ENCODE results near the gene MYZAP.

- TF ChIP-seq POLR2AphosphoS5 (IDR thresholded peaks at IDR 0.05; ENCODE audit: low read depth), result no peak
- TF ChIP-seq, protein P1, sequence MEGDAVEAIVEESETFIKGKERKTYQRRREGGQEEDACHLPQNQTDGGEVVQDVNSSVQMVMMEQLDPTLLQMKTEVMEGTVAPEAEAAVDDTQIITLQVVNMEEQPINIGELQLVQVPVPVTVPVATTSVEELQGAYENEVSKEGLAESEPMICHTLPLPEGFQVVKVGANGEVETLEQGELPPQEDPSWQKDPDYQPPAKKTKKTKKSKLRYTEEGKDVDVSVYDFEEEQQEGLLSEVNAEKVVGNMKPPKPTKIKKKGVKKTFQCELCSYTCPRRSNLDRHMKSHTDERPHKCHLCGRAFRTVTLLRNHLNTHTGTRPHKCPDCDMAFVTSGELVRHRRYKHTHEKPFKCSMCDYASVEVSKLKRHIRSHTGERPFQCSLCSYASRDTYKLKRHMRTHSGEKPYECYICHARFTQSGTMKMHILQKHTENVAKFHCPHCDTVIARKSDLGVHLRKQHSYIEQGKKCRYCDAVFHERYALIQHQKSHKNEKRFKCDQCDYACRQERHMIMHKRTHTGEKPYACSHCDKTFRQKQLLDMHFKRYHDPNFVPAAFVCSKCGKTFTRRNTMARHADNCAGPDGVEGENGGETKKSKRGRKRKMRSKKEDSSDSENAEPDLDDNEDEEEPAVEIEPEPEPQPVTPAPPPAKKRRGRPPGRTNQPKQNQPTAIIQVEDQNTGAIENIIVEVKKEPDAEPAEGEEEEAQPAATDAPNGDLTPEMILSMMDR (IDR thresholded peaks at IDR 0.05; ENCODE audit: insufficient read depth, low read length), result no peak
These were observed 36.9 kb upstream of the MYZAP start for GRCh38 chr15:57554812-57555179.

Measured in HL-60 (cell line).